Endothelial cell of umbilical vein (primary cell): ENCODE measurements around the gene CRK. TPM values are rescaled to one million over a fixed set of nuclear protein-coding genes. Genes with fewer than 3 reads are reported as not detected.
"Not testable (repeated sequence)": the region's sequence is repeated elsewhere in the genome, so short reads cannot be mapped to it uniquely, and the experiment has no call there.

Source experiments
- BruUV-seq: library from RNA; stranded (reverse); fragments of 400-500 nt; replicated peaks from 2 replicates; lab custom pipeline; 2021; lab: Mats Ljungman, UMichigan
- CTCF ChIA-PET: fragments of 300-600, 350-600 bp; sonication (Branson Sonifier 250); formaldehyde crosslinking; loops from one replicate; lab custom pipeline; 2021; ENCODE audit warnings: antibody characterized with exemption, inconsistent platforms; lab: Charles Lee
- POLR2A ChIA-PET: fragments of 300-600, 350-600 bp; sonication (Branson Sonifier 250); formaldehyde crosslinking; loops from one replicate; lab custom pipeline; 2021; ENCODE audit warnings: antibody characterized with exemption, inconsistent platforms; lab: Charles Lee
- DNase-seq: peaks from one replicate; pipeline ENCODE4 v3.0.0-alpha.2; 2011; ENCODE audit warnings: low read depth, low spot score
- FAIRE-seq: peaks from 2 replicates; lab custom pipeline; 2011; peaks lifted over from hg19 to GRCh38; lab: Jason Lieb, UNC
- H2AFZ ChIP-seq: 2 replicates; pipeline ENCODE4 v1.6.0; 2012; ENCODE audit warnings: low read depth, low read length, control low read depth, inconsistent platforms
- H3K27ac ChIP-seq: 2 replicates; pipeline ENCODE4 v1.5.1; 2011; ENCODE audit warnings: low read depth, mild to moderate bottlenecking, control low read depth, low read length, moderate library complexity; ENCODE audit not compliant: insufficient read depth
- H3K27me3 ChIP-seq, 2 experiments: 2 replicates each; pipeline versions ENCODE4 v1.6.0 to v1.6.1; 2011; ENCODE audit warnings: low read length in 2 of 2, mixed read lengths in 1 of 2; ENCODE audit not compliant: control insufficient read depth in 2 of 2, insufficient read depth in 2 of 2
- H3K36me3 ChIP-seq, 2 experiments: 2 replicates in 1 of 2; 3 replicates in 1 of 2; pipeline ENCODE4 v1.5.1; 2011; ENCODE audit warnings: low read length in 2 of 2, mild to moderate bottlenecking in 1 of 2, moderate library complexity in 1 of 2; ENCODE audit not compliant: control insufficient read depth in 2 of 2, insufficient read depth in 2 of 2; ENCODE audit errors: extremely low read depth in 1 of 2
- H3K4me1 ChIP-seq: 3 replicates; pipeline ENCODE4 v1.5.1; 2011; ENCODE audit warnings: mild to moderate bottlenecking, low read length; ENCODE audit not compliant: control insufficient read depth, insufficient read depth; ENCODE audit errors: extremely low read depth
- H3K4me2 ChIP-seq: 2 replicates; pipeline ENCODE4 v1.6.1; 2011; ENCODE audit warnings: low read length, control low read depth, mixed read lengths; ENCODE audit not compliant: insufficient read depth
- H3K4me3 ChIP-seq, 3 experiments: fragments of 200-600 bp in 1 of 3; sonication (generic), shearing (Covaris generic) in 1 of 3; replicated peaks in 1 of 3; 2 replicates each; pipeline ENCODE4 v1.5.1; 2011 to 2016; ENCODE audit warnings: control low read depth in 3 of 3, low read length in 3 of 3, mild to moderate bottlenecking in 2 of 3, inconsistent platforms in 1 of 3, low read depth in 1 of 3, moderate library complexity in 1 of 3; ENCODE audit not compliant: insufficient read depth in 1 of 3
- H3K79me2 ChIP-seq: 2 replicates; pipeline ENCODE4 v1.6.0; 2012; ENCODE audit warnings: low read length, inconsistent platforms; ENCODE audit not compliant: control insufficient read depth, insufficient read depth
- H3K9ac ChIP-seq: replicated peaks from 2 replicates; pipeline ENCODE3; 2011; ENCODE audit warnings: low read length, control low read depth; ENCODE audit not compliant: insufficient read depth; ENCODE audit errors: extremely low read depth
- H3K9me1 ChIP-seq: replicated peaks from 3 replicates; pipeline ENCODE4 v1.6.0; 2011; ENCODE audit warnings: mild to moderate bottlenecking, low read length; ENCODE audit not compliant: control insufficient read depth, insufficient read depth; ENCODE audit errors: extremely low read depth
- H3K9me3 ChIP-seq: replicated peaks from 2 replicates; pipeline ENCODE4 v1.5.1; 2012; ENCODE audit warnings: low read length, inconsistent platforms; ENCODE audit not compliant: control insufficient read depth, insufficient read depth
- H4K20me1 ChIP-seq: replicated peaks from 2 replicates; pipeline ENCODE3; 2011; ENCODE audit warnings: mild to moderate bottlenecking, low read length; ENCODE audit not compliant: control insufficient read depth, insufficient read depth; ENCODE audit errors: extremely low read depth
- FOS ChIP-seq: IDR thresholded peaks from 2 replicates; pipeline ENCODE4 v1.6.1; 2011; ENCODE audit warnings: mild to moderate bottlenecking, low read length, moderate library complexity, borderline replicate concordance; ENCODE audit not compliant: insufficient read depth
- JUN ChIP-seq: IDR thresholded peaks from 2 replicates; pipeline ENCODE4 v1.6.1; 2011; ENCODE audit warnings: borderline replicate concordance, low read depth; ENCODE audit not compliant: insufficient read length, insufficient read depth
- dilution Hi-C: fragments of 300-500 bp; cut with MboI; formaldehyde crosslinking; loops from one replicate; pipeline ENCODE4 v1.15.0; 2019; ENCODE audit warnings: low sequenced_read_pairs; ENCODE audit not compliant: extremely low pct_ligation_motif_present
- intact Hi-C: fragments of 100-400 bp; cut with micrococcal nuclease; formaldehyde crosslinking; loops from one replicate; pipeline ENCODE4 v1.10.0; 2022
- polyA plus RNA-seq, 4 experiments: library from polyadenylated mRNA; depleted of rRNA in 3 of 4; stranded (reverse) in 3 of 4; unstranded in 1 of 4; fragments of >200 nt; gene quantifications; 2 replicates each; pipeline versions ENCODE4 v1.2.1 to v1.2.3, GENCODE V29; 2011 to 2012; ENCODE audit warnings: missing spikeins in 1 of 4
- total RNA-seq: library from RNA; stranded (reverse); gene quantifications from 2 replicates; pipeline ENCODE4 v1.2.3, GENCODE V29; 2021
- TF ChIP-seq, protein P1 (sequence below), 2 donors: IDR thresholded peaks; 1 replicate in 1 of 2; 2 replicates in 1 of 2; pipeline ENCODE4 v1.5.1; 2011; ENCODE audit warnings: low read length in 2 of 2, mild to moderate bottlenecking in 2 of 2, moderate library complexity in 2 of 2, control low read depth in 1 of 2, inconsistent platforms in 1 of 2, low read depth in 1 of 2; ENCODE audit not compliant: insufficient read depth in 1 of 2; ENCODE audit errors: extremely low read depth in 1 of 2

CRK gene
- total and polyA plus RNA-seq, 2 donors (not counting 3 experiments of a cell fraction or from before 2014, with no cell fraction given): 52.8 to 67.2 TPM

DNA sequence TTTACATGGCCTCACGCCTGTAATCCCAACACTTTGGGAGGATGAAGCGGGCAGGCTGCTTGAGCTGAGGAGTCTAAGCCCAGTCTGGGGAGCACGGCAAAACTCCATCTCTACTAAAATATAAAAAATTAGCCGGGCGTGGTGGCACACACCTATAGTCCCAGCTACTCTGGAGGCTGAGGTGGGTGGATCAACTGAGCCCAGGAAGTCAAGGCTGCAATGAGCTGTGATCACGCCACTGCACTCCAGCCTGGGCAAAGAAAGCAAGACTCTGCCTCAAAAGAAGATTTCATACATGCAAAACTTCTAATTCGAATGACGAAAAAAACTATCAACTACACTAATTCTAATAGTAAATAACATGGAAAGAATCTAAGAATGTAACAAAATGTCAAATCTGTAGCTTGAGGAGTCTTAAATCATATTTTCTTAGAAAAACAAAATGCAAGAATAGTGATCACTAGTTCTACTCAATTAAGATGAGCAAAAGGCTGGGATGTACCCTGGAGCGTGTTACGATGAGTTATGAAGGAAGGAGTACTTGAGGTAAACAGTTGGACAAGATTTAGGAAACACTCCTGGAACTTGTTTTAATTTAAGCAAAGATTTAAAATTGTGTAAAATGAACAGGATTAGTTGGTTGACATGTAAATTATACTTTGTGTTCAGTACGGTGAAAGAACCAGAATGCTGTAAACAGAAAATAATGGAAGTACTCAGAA is 76.7 kb downstream of the CRK start:
- no peaks in the 10 kb centered on the region for H3K9me3 ChIP-seq
- DNase-seq (no peak), FAIRE-seq (no peak)
- CTCF ChIA-PET: interaction anchor here (0.9 to 6.6 kb wide), 4 partner anchors 13 to 47 kb away, joined by 4 to 106 read pairs (median 4); no protein-coding TSS in a partner anchor
- H3K36me3 ChIP-seq: peaks cover 4% of the 10 kb centered on the region in 2 experiments
- H3K4me3 ChIP-seq: no peak overlapping the region
- TF ChIP-seq FOS (no peak), JUN (no peak)
- TF ChIP-seq, protein P1, sequence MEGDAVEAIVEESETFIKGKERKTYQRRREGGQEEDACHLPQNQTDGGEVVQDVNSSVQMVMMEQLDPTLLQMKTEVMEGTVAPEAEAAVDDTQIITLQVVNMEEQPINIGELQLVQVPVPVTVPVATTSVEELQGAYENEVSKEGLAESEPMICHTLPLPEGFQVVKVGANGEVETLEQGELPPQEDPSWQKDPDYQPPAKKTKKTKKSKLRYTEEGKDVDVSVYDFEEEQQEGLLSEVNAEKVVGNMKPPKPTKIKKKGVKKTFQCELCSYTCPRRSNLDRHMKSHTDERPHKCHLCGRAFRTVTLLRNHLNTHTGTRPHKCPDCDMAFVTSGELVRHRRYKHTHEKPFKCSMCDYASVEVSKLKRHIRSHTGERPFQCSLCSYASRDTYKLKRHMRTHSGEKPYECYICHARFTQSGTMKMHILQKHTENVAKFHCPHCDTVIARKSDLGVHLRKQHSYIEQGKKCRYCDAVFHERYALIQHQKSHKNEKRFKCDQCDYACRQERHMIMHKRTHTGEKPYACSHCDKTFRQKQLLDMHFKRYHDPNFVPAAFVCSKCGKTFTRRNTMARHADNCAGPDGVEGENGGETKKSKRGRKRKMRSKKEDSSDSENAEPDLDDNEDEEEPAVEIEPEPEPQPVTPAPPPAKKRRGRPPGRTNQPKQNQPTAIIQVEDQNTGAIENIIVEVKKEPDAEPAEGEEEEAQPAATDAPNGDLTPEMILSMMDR (IDR thresholded peaks at IDR 0.05; ENCODE audit: extremely low read depth in 1 of 2, insufficient read depth in 1 of 2, low read depth in 1 of 2, low read length in 2 of 2): no peak
- peaks cover 12% of the 10 kb centered on the region for H3K4me1 ChIP-seq
- H3K27me3 ChIP-seq: no peaks in the 10 kb centered on the region
- no TSS peak for BruUV-seq
- H3K9me1 ChIP-seq: no peaks in the 10 kb centered on the region
- H4K20me1 ChIP-seq: peaks cover 34% of the 10 kb centered on the region
- no peak overlapping the region for H3K27ac ChIP-seq
- H2AFZ ChIP-seq: no peak overlapping the region
- H3K4me2 ChIP-seq: no peak overlapping the region
- intact Hi-C loops: no loop called here
- dilution Hi-C loops: no loop called here
- peaks cover 98% of the 10 kb centered on the region for H3K79me2 ChIP-seq
- POLR2A ChIA-PET: no interaction called here
- no peak overlapping the region for H3K9ac ChIP-seq

DNA sequence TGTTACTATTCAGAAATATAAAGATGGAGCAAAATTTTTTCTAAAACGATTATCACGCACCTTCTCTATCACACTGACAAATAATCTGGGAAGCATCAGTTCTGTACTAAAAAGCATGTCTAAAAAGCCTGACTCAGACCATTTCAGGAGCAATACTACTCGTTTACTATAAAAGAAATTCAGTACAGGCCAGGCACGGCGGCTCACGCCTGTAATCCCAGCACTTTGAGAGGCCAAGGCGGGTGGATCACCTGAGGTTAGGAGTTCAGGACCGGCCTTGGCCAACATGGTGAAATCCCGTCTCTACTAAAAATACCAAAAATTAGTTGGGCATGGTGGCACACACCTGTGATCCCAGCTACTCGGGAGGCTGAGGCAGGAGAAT is 77.6 kb downstream of the CRK start:
- intact Hi-C loops, BruUV-seq, H3K27me3 ChIP-seq, DNase-seq, H3K27ac ChIP-seq, POLR2A ChIA-PET, H3K4me3 ChIP-seq, FAIRE-seq, H2AFZ ChIP-seq, H3K4me2 ChIP-seq, H3K9ac ChIP-seq, H3K9me1 ChIP-seq, dilution Hi-C loops, H3K36me3 ChIP-seq, H3K9me3 ChIP-seq: not testable (repeated sequence)
- H4K20me1 ChIP-seq: peaks cover 37% of the 10 kb centered on the region
- H3K4me1 ChIP-seq: peaks cover 12% of the 10 kb centered on the region
- peaks cover 98% of the 10 kb centered on the region for H3K79me2 ChIP-seq
- CTCF ChIA-PET: interaction anchor here (6.6 kb wide), 1 partner anchor 12 kb away, joined by 106 read pairs; no protein-coding TSS in a partner anchor
